Measurements from ENCODE around the gene CCDC91.

- TF ChIP-seq, protein P1, sequence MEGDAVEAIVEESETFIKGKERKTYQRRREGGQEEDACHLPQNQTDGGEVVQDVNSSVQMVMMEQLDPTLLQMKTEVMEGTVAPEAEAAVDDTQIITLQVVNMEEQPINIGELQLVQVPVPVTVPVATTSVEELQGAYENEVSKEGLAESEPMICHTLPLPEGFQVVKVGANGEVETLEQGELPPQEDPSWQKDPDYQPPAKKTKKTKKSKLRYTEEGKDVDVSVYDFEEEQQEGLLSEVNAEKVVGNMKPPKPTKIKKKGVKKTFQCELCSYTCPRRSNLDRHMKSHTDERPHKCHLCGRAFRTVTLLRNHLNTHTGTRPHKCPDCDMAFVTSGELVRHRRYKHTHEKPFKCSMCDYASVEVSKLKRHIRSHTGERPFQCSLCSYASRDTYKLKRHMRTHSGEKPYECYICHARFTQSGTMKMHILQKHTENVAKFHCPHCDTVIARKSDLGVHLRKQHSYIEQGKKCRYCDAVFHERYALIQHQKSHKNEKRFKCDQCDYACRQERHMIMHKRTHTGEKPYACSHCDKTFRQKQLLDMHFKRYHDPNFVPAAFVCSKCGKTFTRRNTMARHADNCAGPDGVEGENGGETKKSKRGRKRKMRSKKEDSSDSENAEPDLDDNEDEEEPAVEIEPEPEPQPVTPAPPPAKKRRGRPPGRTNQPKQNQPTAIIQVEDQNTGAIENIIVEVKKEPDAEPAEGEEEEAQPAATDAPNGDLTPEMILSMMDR (IDR thresholded peaks at IDR 0.05) = no peak
- peak; percentile 55 for TF ChIP-seq POLR2A (IDR thresholded peaks at IDR 0.05; ENCODE audit: low read length)
- peak; percentile 31; the same call in 1 of the 2 replicates for TF ChIP-seq MYC (IDR thresholded peaks at IDR 0.05; ENCODE audit: borderline replicate concordance, low read length)
Observed at GRCh38 chr12:28190321-28191050, at the start of gene CCDC91.

Data from A549 (cell line).